Esophagus (tissue), 2 donors: ENCODE results near the gene CEP85. TPM values are rescaled to one million over a fixed set of nuclear protein-coding genes. Genes with fewer than 3 reads are reported as not detected.

Experiments used
- H3K27ac ChIP-seq, 2 donors: one replicate each; pipeline ENCODE4 v1.5.1; 2013; ENCODE audit warnings: low read depth in 2 of 2, mild to moderate bottlenecking in 2 of 2, inconsistent platforms in 1 of 2, low read length in 1 of 2, moderate library complexity in 1 of 2
- H3K27me3 ChIP-seq, 2 donors: one replicate each; pipeline ENCODE4 v1.6.1; 2013; ENCODE audit warnings: low read length in 2 of 2, control low read depth in 1 of 2, mild to moderate bottlenecking in 1 of 2; ENCODE audit not compliant: insufficient read depth in 2 of 2, control insufficient read depth in 1 of 2
- H3K36me3 ChIP-seq, 2 donors: one replicate each; pipeline ENCODE4 v1.6.1; 2013; ENCODE audit warnings: low read length in 1 of 2; ENCODE audit not compliant: control insufficient read depth in 2 of 2, insufficient read depth in 2 of 2
- H3K4me1 ChIP-seq, 2 donors: one replicate each; pipeline ENCODE4 v1.6.1; 2013; ENCODE audit warnings: low read length in 1 of 2; ENCODE audit not compliant: control insufficient read depth in 2 of 2, insufficient read depth in 2 of 2
- H3K4me3 ChIP-seq, 2 donors: one replicate each; pipeline ENCODE4 v1.5.1; 2013; ENCODE audit warnings: low read length in 2 of 2, mild to moderate bottlenecking in 2 of 2, low read depth in 1 of 2, moderate library complexity in 1 of 2
- H3K9me3 ChIP-seq, 2 donors: one replicate each; pipeline ENCODE4 v1.6.1; 2013; ENCODE audit warnings: mild to moderate bottlenecking in 2 of 2, low read depth in 1 of 2, low read length in 1 of 2, moderate library complexity in 1 of 2; ENCODE audit not compliant: control insufficient read depth in 2 of 2, insufficient read depth in 1 of 2
- WGBS, 2 donors: extraction: QIAGEN DNeasy Blood & Tissue Kit; methylation state at CpG; one replicate each; pipeline ENCODE4 v1.1.7; 2013; 5-methylcytosine and 5-hydroxymethylcytosine counted together
- polyA plus RNA-seq, 2 donors: library from polyadenylated mRNA; stranded (reverse); fragments of 200-250 nt; gene quantifications; one replicate each; pipeline ENCODE4 v1.2.3, GENCODE V29; 2013
- donor health status: healthy with polysubstance abuse.
- donor health status: Bipolar disorder and iron deficiency.

The CEP85 gene
- polyA plus RNA-seq, 2 donors, result 5.3 to 5.9 TPM

- Histone ChIP-seq H3K9me3 (no peaks in the 10 kb centered on the region), H3K4me1 (no peaks in the 10 kb centered on the region), H3K4me3 (no peak overlapping the region), H3K36me3 (peaks cover 1 to 6% of the 10 kb centered on the region in 2 donors), H3K27me3 (no peaks in the 10 kb centered on the region), H3K27ac (no peak overlapping the region)
- WGBS, 2 donors, result 90 to 95% methylated on average over 3 of the region's 3 CpGs
Measured at GRCh38 chr1:26254404-26254803, 20.4 kb downstream of the CEP85 start.

- Histone ChIP-seq H3K27me3 (no peaks in the 10 kb centered on the region), H3K4me3 (no peak overlapping the region), H3K4me1 (no peaks in the 10 kb centered on the region), H3K27ac (no peak overlapping the region), H3K36me3 (peaks cover 0 to 13% of the 10 kb centered on the region in 2 donors), H3K9me3 (no peaks in the 10 kb centered on the region)
- WGBS, 2 donors, result 84 to 89% methylated on average over 2 of the region's 2 CpGs
Measured at GRCh38 chr1:26257222-26257621, 23.2 kb downstream of the CEP85 start.

- Histone ChIP-seq H3K36me3 (peaks cover 0 to 16% of the 10 kb centered on the region in 2 donors), H3K4me1 (no peaks in the 10 kb centered on the region), H3K27ac (no peak overlapping the region), H3K9me3 (no peaks in the 10 kb centered on the region), H3K4me3 (no peak overlapping the region), H3K27me3 (no peaks in the 10 kb centered on the region)
- 85 to 92% methylated on average over 2 of the region's 2 CpGs for WGBS, 2 donors
Measured at GRCh38 chr1:26259005-26259404, 25.0 kb downstream of the CEP85 start.

- Histone ChIP-seq H3K4me3 (no peak overlapping the region), H3K9me3 (no peaks in the 10 kb centered on the region), H3K4me1 (no peaks in the 10 kb centered on the region), H3K27me3 (no peaks in the 10 kb centered on the region), H3K36me3 (peaks cover 0 to 16% of the 10 kb centered on the region in 2 donors), H3K27ac (no peak overlapping the region)
- WGBS, 2 donors, result 90 to 97% methylated on average over 5 of the region's 5 CpGs
Measured at GRCh38 chr1:26259578-26259977, 25.6 kb downstream of the CEP85 start.

GRCh38 chr1:26263212-26263611 is 29.2 kb downstream of the CEP85 start:
- Histone ChIP-seq H3K9me3 (peaks cover 0 to 1% of the 10 kb centered on the region in 2 donors), H3K4me3 (no peak overlapping the region), H3K4me1 (no peaks in the 10 kb centered on the region), H3K27ac (no peak overlapping the region), H3K36me3 (peaks cover 0 to 12% of the 10 kb centered on the region in 2 donors), H3K27me3 (no peaks in the 10 kb centered on the region)
- 91 to 92% methylated on average over 5 of the region's 5 CpGs for whole genome bisulfite sequencing, 2 donors

GRCh38 chr1:26265405-26265804 is 31.4 kb downstream of the CEP85 start:
- Histone ChIP-seq H3K9me3 (peaks cover 3 to 4% of the 10 kb centered on the region in 2 donors), H3K36me3 (peaks cover 0 to 6% of the 10 kb centered on the region in 2 donors), H3K4me3 (no peak overlapping the region), H3K27ac (no peak overlapping the region), H3K27me3 (no peaks in the 10 kb centered on the region), H3K4me1 (no peaks in the 10 kb centered on the region)
- 97 to 98% methylated on average over 1 of the region's 1 CpG for WGBS, 2 donors

GRCh38 chr1:26268290-26269197 is 34.5 kb downstream of the CEP85 start:
- WGBS, 2 donors, result 86 to 94% methylated on average over 9 of the region's 9 CpGs

GRCh38 chr1:26269198-26269550 is 35.2 kb downstream of the CEP85 start:
- Histone ChIP-seq H3K27ac (no peak overlapping the region), H3K36me3 (peaks cover 6 to 7% of the 10 kb centered on the region in 2 donors), H3K4me1 (no peaks in the 10 kb centered on the region), H3K27me3 (no peaks in the 10 kb centered on the region), H3K9me3 (peaks cover 3 to 4% of the 10 kb centered on the region in 2 donors), H3K4me3 (no peak overlapping the region)
- 98% methylated on average over 4 of the region's 4 CpGs for WGBS, 2 donors

More at GRCh38 chr1:26268290-26269197, 34.5 kb downstream of the CEP85 start:
- no peaks in the 10 kb centered on the region for H3K4me1 ChIP-seq
- no peaks in the 10 kb centered on the region for H3K27me3 ChIP-seq
- peaks cover 6 to 7% of the 10 kb centered on the region in 2 donors for H3K36me3 ChIP-seq
- no peak overlapping the region for H3K4me3 ChIP-seq
- no peak overlapping the region for H3K27ac ChIP-seq
- peaks cover 3 to 4% of the 10 kb centered on the region in 2 donors for H3K9me3 ChIP-seq

GRCh38 chr1:26274801-26275425 is 40.9 kb downstream of the CEP85 start:
- 65 to 68% methylated on average over 11 of the region's 11 CpGs for WGBS, 2 donors
- Histone ChIP-seq H3K4me1 (peaks cover 0 to 28% of the 10 kb centered on the region in 2 donors), H3K27ac (peak overlapping the region; percentile 99), H3K9me3 (no peaks in the 10 kb centered on the region), H3K4me3 (no peak overlapping the region), H3K36me3 (peaks cover 4 to 7% of the 10 kb centered on the region in 2 donors), H3K27me3 (no peaks in the 10 kb centered on the region)
